A673 (cell line): ENCODE measurements around the gene RAP1GAP2.

Source experiments
- CTCF ChIP-seq: fragments of 300-800, 200-600 bp; sonication (generic); conservative IDR thresholded peaks from 2 replicates; pipeline ENCODE4 v1.5.1; 2017; ENCODE audit warnings: low read depth, mild to moderate bottlenecking, antibody characterized with exemption, low read length, moderate library complexity, mixed read lengths
- EZH2 ChIP-seq: fragments of 200-600 bp; sonication (generic); IDR thresholded peaks from 2 replicates; pipeline ENCODE4 v1.6.1; 2017; ENCODE audit warnings: borderline replicate concordance, low read depth, mild to moderate bottlenecking, mixed read lengths, antibody characterized with exemption, low read length; ENCODE audit not compliant: poor library complexity, severe bottlenecking

DNA sequence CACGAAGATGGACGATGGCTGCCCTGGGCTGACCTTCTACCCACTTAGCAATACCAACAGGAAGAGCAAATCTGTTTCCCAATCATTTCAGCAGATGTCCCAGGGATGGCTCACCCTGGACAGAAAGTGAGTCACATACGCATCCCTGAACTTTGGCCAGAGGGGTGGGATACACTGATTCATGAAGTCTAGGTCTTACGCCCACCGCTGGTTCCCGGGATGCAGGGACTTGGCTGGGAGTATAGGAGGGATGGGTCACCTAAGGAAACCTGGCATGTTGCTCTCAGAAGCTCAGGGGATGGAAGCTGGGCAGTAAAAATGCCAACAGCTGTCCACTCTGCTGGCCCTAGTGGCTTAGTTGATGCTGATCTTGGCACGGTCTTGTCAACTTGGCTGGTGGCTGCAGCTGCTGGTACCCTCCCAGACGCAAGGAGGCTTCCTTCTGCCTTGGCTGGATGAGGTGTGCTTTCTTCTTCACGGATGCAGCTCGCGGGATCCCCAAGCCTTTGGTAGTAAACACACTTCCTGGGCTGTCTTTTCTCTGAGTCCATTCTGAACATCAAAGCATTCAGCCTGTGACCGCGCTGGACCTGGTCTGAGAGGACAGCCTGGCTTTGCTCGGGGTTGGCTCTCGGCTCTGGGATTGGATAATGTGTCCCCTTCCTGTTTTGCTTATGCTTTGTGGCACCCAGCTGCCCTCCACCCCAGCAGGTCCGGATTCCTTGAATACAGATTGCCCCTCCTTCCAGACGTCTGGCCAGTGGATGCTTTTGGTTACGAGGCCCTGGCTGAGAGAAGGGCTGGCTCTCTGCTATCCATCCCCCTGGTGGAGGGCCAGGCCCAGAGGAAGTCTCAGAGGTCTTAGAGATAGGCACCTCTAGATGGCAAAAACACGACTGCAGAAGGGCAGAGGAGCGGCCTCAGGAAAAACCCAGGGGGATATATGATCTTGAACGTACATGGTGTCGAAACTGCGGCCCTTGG is 71.5 kb downstream of the RAP1GAP2 start:
- TF ChIP-seq CTCF (no peak), EZH2 (no peak)
